ENCODE measurements around the gene COL27A1.

Gene COL27A1

DNA sequence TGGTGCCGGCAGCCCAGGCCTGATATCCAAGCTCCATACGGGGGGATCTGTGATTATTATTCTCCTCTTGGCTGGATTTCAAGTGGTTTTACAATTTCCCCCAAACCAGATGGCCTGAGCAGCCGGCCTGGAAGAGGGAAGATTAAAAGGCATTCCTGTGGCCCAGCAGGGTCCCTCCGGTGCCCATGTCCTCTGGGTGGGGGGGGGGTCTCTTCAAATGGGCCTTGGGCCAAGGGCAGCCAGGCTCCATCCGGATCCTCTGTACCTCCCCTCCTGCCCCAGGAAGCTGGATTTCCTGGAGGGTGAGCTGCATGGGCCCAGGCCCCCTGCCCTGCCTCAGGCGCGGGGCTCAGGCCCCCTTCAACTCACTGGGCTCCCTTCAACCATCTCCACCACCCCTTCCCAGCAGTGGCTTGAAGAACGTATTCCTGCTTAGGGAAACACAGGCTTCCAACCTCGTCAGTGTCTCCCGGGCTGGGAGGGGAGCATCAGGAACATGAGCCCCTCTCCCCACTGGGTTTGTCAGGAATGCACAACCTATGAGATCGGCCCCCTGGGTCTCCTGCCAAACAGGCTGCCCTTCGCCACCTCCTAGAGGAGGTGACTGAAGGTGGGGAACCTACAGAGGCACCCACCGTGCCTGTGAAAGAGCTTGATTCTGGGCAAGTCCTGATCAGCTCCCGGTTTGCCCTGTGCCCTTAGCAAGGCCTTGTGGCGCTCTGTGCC, 104.6 kb downstream of the COL27A1 start:
- TF ChIP-seq ZFP30 (CRISPR knock-in tag; IDR thresholded peaks at IDR 0.05) = no peak
- no peak for TF ChIP-seq ARNTL (CRISPR knock-in tag; IDR thresholded peaks at IDR 0.05; ENCODE audit: borderline replicate concordance, low read depth)
- TF ChIP-seq, protein P1, sequence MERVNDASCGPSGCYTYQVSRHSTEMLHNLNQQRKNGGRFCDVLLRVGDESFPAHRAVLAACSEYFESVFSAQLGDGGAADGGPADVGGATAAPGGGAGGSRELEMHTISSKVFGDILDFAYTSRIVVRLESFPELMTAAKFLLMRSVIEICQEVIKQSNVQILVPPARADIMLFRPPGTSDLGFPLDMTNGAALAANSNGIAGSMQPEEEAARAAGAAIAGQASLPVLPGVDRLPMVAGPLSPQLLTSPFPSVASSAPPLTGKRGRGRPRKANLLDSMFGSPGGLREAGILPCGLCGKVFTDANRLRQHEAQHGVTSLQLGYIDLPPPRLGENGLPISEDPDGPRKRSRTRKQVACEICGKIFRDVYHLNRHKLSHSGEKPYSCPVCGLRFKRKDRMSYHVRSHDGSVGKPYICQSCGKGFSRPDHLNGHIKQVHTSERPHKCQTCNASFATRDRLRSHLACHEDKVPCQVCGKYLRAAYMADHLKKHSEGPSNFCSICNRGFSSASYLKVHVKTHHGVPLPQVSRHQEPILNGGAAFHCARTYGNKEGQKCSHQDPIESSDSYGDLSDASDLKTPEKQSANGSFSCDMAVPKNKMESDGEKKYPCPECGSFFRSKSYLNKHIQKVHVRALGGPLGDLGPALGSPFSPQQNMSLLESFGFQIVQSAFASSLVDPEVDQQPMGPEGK (CRISPR knock-in tag; IDR thresholded peaks at IDR 0.05; ENCODE audit: borderline replicate concordance) = no peak
- TF ChIP-seq RARB (CRISPR knock-in tag; IDR thresholded peaks at IDR 0.05) = no peak
- TF ChIP-seq, protein P2, sequence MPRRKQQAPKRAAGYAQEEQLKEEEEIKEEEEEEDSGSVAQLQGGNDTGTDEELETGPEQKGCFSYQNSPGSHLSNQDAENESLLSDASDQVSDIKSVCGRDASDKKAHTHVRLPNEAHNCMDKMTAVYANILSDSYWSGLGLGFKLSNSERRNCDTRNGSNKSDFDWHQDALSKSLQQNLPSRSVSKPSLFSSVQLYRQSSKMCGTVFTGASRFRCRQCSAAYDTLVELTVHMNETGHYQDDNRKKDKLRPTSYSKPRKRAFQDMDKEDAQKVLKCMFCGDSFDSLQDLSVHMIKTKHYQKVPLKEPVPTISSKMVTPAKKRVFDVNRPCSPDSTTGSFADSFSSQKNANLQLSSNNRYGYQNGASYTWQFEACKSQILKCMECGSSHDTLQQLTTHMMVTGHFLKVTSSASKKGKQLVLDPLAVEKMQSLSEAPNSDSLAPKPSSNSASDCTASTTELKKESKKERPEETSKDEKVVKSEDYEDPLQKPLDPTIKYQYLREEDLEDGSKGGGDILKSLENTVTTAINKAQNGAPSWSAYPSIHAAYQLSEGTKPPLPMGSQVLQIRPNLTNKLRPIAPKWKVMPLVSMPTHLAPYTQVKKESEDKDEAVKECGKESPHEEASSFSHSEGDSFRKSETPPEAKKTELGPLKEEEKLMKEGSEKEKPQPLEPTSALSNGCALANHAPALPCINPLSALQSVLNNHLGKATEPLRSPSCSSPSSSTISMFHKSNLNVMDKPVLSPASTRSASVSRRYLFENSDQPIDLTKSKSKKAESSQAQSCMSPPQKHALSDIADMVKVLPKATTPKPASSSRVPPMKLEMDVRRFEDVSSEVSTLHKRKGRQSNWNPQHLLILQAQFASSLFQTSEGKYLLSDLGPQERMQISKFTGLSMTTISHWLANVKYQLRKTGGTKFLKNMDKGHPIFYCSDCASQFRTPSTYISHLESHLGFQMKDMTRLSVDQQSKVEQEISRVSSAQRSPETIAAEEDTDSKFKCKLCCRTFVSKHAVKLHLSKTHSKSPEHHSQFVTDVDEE (CRISPR knock-in tag; IDR thresholded peaks at IDR 0.05) = peak; percentile 62; the same call in 1 of the 2 replicates
- TF ChIP-seq, protein P3, sequence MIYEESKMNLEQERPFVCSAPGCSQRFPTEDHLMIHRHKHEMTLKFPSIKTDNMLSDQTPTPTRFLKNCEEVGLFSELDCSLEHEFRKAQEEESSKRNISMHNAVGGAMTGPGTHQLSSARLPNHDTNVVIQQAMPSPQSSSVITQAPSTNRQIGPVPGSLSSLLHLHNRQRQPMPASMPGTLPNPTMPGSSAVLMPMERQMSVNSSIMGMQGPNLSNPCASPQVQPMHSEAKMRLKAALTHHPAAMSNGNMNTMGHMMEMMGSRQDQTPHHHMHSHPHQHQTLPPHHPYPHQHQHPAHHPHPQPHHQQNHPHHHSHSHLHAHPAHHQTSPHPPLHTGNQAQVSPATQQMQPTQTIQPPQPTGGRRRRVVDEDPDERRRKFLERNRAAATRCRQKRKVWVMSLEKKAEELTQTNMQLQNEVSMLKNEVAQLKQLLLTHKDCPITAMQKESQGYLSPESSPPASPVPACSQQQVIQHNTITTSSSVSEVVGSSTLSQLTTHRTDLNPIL (CRISPR knock-in tag; IDR thresholded peaks at IDR 0.05; ENCODE audit: low read depth) = no peak
- no peak for TF ChIP-seq ESRRG (CRISPR knock-in tag; IDR thresholded peaks at IDR 0.05)
- no peak for TF ChIP-seq SNAI2 (CRISPR knock-in tag; IDR thresholded peaks at IDR 0.05)
- peak; percentile 92; the same call in 1 of the 2 replicates for TF ChIP-seq TCF4 (CRISPR knock-in tag; IDR thresholded peaks at IDR 0.05; ENCODE audit: borderline replicate concordance)
- no peak for TF ChIP-seq ZNF565 (CRISPR knock-in tag; conservative IDR thresholded peaks at IDR 0.05; ENCODE audit: low read depth)
- no peak for TF ChIP-seq TOX (CRISPR knock-in tag; IDR thresholded peaks at IDR 0.05; ENCODE audit: borderline replicate concordance)
- TF ChIP-seq, protein P4, sequence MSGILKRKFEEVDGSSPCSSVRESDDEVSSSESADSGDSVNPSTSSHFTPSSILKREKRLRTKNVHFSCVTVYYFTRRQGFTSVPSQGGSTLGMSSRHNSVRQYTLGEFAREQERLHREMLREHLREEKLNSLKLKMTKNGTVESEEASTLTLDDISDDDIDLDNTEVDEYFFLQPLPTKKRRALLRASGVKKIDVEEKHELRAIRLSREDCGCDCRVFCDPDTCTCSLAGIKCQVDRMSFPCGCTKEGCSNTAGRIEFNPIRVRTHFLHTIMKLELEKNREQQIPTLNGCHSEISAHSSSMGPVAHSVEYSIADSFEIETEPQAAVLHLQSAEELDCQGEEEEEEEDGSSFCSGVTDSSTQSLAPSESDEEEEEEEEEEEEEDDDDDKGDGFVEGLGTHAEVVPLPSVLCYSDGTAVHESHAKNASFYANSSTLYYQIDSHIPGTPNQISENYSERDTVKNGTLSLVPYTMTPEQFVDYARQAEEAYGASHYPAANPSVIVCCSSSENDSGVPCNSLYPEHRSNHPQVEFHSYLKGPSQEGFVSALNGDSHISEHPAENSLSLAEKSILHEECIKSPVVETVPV (CRISPR knock-in tag; IDR thresholded peaks at IDR 0.05) = no peak
- no peak for TF ChIP-seq CSDC2 (CRISPR knock-in tag; IDR thresholded peaks at IDR 0.05)
- no peak for TF ChIP-seq ZNF70 (CRISPR knock-in tag; IDR thresholded peaks at IDR 0.05)
- no peak for TF ChIP-seq GLIS3 (CRISPR knock-in tag; IDR thresholded peaks at IDR 0.05)
- no peak for TF ChIP-seq ZFP3 (CRISPR knock-in tag; IDR thresholded peaks at IDR 0.05)

DNA sequence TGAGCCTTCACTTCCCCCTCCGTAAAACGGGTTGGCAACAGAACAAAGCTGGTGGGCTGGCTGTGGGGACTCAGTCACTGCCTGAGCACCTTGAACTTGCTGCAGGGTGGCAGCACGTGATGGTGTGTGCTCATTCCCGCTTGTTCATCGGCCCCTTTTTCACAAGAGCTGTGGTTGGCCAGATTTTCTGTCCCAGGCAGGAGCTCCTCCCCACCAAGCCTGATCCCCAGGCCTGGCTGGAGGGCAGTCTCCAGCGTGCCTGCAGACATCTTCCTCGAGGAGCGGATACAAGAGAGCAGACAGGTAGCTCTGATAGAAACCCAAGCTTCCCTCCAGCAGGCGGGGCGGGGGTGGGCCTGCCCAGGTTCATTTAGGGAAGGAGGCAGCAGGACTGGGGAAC, 105.7 kb downstream of the COL27A1 start:
- ATAC-seq = no peak
- no peak for TF ChIP-seq SNAI2 (CRISPR knock-in tag; IDR thresholded peaks at IDR 0.05)
- TF ChIP-seq ARNTL (CRISPR knock-in tag; IDR thresholded peaks at IDR 0.05; ENCODE audit: borderline replicate concordance, low read depth) = no peak
- TF ChIP-seq, protein P3 (CRISPR knock-in tag; IDR thresholded peaks at IDR 0.05; ENCODE audit: low read depth) = no peak
- TF ChIP-seq, protein P1 (CRISPR knock-in tag; IDR thresholded peaks at IDR 0.05; ENCODE audit: borderline replicate concordance) = no peak
- no peak for TF ChIP-seq ZFP3 (CRISPR knock-in tag; IDR thresholded peaks at IDR 0.05)
- TF ChIP-seq, protein P4 (CRISPR knock-in tag; IDR thresholded peaks at IDR 0.05) = no peak
- no peak for TF ChIP-seq ZNF565 (CRISPR knock-in tag; conservative IDR thresholded peaks at IDR 0.05; ENCODE audit: low read depth)
- TF ChIP-seq ZFP30 (CRISPR knock-in tag; IDR thresholded peaks at IDR 0.05) = no peak
- TF ChIP-seq, protein P2 (CRISPR knock-in tag; IDR thresholded peaks at IDR 0.05) = no peak
- no peak for TF ChIP-seq ZNF70 (CRISPR knock-in tag; IDR thresholded peaks at IDR 0.05)
- no peak for TF ChIP-seq ZC3H10 (CRISPR knock-in tag; IDR thresholded peaks at IDR 0.05)
- no peak for TF ChIP-seq PPARA (CRISPR knock-in tag; IDR thresholded peaks at IDR 0.05; ENCODE audit: borderline replicate concordance)
- TF ChIP-seq ZNF8 (CRISPR knock-in tag; IDR thresholded peaks at IDR 0.05) = no peak
- TF ChIP-seq, protein P5, sequence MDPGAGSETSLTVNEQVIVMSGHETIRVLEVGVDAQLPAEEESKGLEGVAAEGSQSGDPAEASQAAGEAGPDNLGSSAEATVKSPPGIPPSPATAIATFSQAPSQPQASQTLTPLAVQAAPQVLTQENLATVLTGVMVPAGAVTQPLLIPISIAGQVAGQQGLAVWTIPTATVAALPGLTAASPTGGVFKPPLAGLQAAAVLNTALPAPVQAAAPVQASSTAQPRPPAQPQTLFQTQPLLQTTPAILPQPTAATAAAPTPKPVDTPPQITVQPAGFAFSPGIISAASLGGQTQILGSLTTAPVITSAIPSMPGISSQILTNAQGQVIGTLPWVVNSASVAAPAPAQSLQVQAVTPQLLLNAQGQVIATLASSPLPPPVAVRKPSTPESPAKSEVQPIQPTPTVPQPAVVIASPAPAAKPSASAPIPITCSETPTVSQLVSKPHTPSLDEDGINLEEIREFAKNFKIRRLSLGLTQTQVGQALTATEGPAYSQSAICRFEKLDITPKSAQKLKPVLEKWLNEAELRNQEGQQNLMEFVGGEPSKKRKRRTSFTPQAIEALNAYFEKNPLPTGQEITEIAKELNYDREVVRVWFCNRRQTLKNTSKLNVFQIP (CRISPR knock-in tag; IDR thresholded peaks at IDR 0.05; ENCODE audit: borderline replicate concordance, low read depth) = no peak

More for the DNA sequence above, 104.6 kb downstream of the COL27A1 start:
- no peak; the same call in 1 of the 3 replicates for ATAC-seq
